Jurkat, Clone E6-1 (cell line): ENCODE data around the gene CTNNB1.

Experiments used
- DNase-seq: peaks from one replicate; pipeline ENCODE4 v3.0.0-alpha.2; 2011; ENCODE audit warnings: low read depth, low spot score
- H3K4me3 ChIP-seq: 2 replicates; pipeline ENCODE4 v1.5.1; 2011; ENCODE audit warnings: mild to moderate bottlenecking, low read length, control low read depth, moderate library complexity

CTNNB1 gene

GRCh38 chr3:41188306-41188705 lies 11.0 kb upstream of the CTNNB1 start:
- no peak for DNase-seq
- no peak overlapping the region for H3K4me3 ChIP-seq

GRCh38 chr3:41190509-41191284 lies 8.6 kb upstream of the CTNNB1 start:
- no peak overlapping the region for H3K4me3 ChIP-seq
- no peak for DNase-seq

- DNase-seq = no peak
- H3K4me3 ChIP-seq = no peak overlapping the region
Measured at GRCh38 chr3:41192885-41193284, 6.4 kb upstream of the CTNNB1 start.

- no peak overlapping the region for H3K4me3 ChIP-seq
- DNase-seq = no peak
Measured at GRCh38 chr3:41193794-41194539, 5.3 kb upstream of the CTNNB1 start.

GRCh38 chr3:41194701-41195100 lies 4.6 kb upstream of the CTNNB1 start:
- no peak overlapping the region for H3K4me3 ChIP-seq
- no peak for DNase-seq

GRCh38 chr3:41195946-41196345 lies 3.4 kb upstream of the CTNNB1 start:
- H3K4me3 ChIP-seq = no peak overlapping the region
- no peak for DNase-seq

- H3K4me3 ChIP-seq = no peak overlapping the region
- DNase-seq = no peak
Measured at GRCh38 chr3:41196499-41197410, 2.5 kb upstream of the CTNNB1 start.

GRCh38 chr3:41198046-41198445 lies 1.3 kb upstream of the CTNNB1 start:
- no peak for DNase-seq
- H3K4me3 ChIP-seq = no peak overlapping the region

GRCh38 chr3:41198526-41198925 lies 779 bp upstream of the CTNNB1 start:
- no peak for DNase-seq
- H3K4me3 ChIP-seq = peak overlapping the region; percentile 77

GRCh38 chr3:41199866-41200668 lies 762 bp downstream of the CTNNB1 start:
- peak overlapping the region; percentile 77 for H3K4me3 ChIP-seq
- peak; percentile 14 for DNase-seq

- DNase-seq = peak; percentile 70
- H3K4me3 ChIP-seq = peak overlapping the region; percentile 77
Measured at GRCh38 chr3:41200669-41201021, 1.3 kb downstream of the CTNNB1 start.

GRCh38 chr3:41202075-41202833 lies 2.9 kb downstream of the CTNNB1 start:
- DNase-seq = no peak
- no peak overlapping the region for H3K4me3 ChIP-seq

- H3K4me3 ChIP-seq = no peak overlapping the region
- DNase-seq = no peak
Measured at GRCh38 chr3:41202834-41203345, 3.6 kb downstream of the CTNNB1 start.

GRCh38 chr3:41204369-41204768 lies 5.1 kb downstream of the CTNNB1 start:
- no peak overlapping the region for H3K4me3 ChIP-seq
- no peak for DNase-seq

GRCh38 chr3:41205591-41205990 lies 6.3 kb downstream of the CTNNB1 start:
- no peak overlapping the region for H3K4me3 ChIP-seq
- DNase-seq = no peak

- H3K4me3 ChIP-seq = no peak overlapping the region
- DNase-seq = no peak
Measured at GRCh38 chr3:41207355-41207754, 8.1 kb downstream of the CTNNB1 start.

- no peak overlapping the region for H3K4me3 ChIP-seq
- no peak for DNase-seq
Measured at GRCh38 chr3:41208507-41209220, 9.4 kb downstream of the CTNNB1 start.
